RWPE2 (cell line): ENCODE data around the gene TULP4.

Experiments used
- ATAC-seq: fragments of 200-7000 bp; cut with Tn5 transposase; 3 replicates; pipeline ENCODE4 v1.9.1; 2021; ENCODE audit warnings: low read depth
- DNase-seq: peaks from one replicate; pipeline ENCODE4 v3.0.0-alpha.2; 2020; ENCODE audit warnings: low spot score
- H3K27ac ChIP-seq: fragments of 450-650 bp; 2 replicates; pipeline ENCODE4 v1.5.1; 2017; ENCODE audit warnings: mild to moderate bottlenecking; ENCODE audit not compliant: poor library complexity, severe bottlenecking
- H3K27me3 ChIP-seq: fragments of 250-450 bp; sonication (Bioruptor Pico); 2 replicates; pipeline ENCODE4 v1.5.1; 2021; ENCODE audit warnings: mild to moderate bottlenecking, moderate library complexity; ENCODE audit not compliant: insufficient read depth, poor library complexity, severe bottlenecking
- H3K36me3 ChIP-seq: fragments of 250-450 bp; sonication (Bioruptor Pico); 2 replicates; pipeline ENCODE4 v1.5.1; 2020; ENCODE audit warnings: low read depth, mild to moderate bottlenecking, moderate library complexity
- H3K4me1 ChIP-seq: fragments of 250-450 bp; sonication (Bioruptor Pico); 2 replicates; pipeline ENCODE4 v1.5.1; 2021; ENCODE audit warnings: mild to moderate bottlenecking, moderate library complexity; ENCODE audit not compliant: insufficient read depth, poor library complexity, severe bottlenecking
- H3K4me3 ChIP-seq: fragments of 250-450 bp; sonication (Bioruptor Pico); 2 replicates; pipeline ENCODE4 v1.5.1; 2021; ENCODE audit warnings: mild to moderate bottlenecking, moderate library complexity; ENCODE audit not compliant: severe bottlenecking
- H3K9me3 ChIP-seq: fragments of 250-450 bp; sonication (Bioruptor Pico); 2 replicates; pipeline ENCODE4 v1.5.1; 2021; ENCODE audit warnings: mild to moderate bottlenecking, moderate library complexity; ENCODE audit not compliant: severe bottlenecking
- TF ChIP-seq, protein P1 (sequence below): fragments of 450-650 bp; IDR thresholded peaks from one replicate; pipeline ENCODE4 v1.5.1; 2017; ENCODE audit warnings: mild to moderate bottlenecking, moderate library complexity; ENCODE audit not compliant: poor library complexity, severe bottlenecking

Gene TULP4

GRCh38 chr6:158501360-158502262 is 189.3 kb downstream of the TULP4 start:
- DNase-seq (no peak), ATAC-seq (no peak)
- TF ChIP-seq, protein P1, sequence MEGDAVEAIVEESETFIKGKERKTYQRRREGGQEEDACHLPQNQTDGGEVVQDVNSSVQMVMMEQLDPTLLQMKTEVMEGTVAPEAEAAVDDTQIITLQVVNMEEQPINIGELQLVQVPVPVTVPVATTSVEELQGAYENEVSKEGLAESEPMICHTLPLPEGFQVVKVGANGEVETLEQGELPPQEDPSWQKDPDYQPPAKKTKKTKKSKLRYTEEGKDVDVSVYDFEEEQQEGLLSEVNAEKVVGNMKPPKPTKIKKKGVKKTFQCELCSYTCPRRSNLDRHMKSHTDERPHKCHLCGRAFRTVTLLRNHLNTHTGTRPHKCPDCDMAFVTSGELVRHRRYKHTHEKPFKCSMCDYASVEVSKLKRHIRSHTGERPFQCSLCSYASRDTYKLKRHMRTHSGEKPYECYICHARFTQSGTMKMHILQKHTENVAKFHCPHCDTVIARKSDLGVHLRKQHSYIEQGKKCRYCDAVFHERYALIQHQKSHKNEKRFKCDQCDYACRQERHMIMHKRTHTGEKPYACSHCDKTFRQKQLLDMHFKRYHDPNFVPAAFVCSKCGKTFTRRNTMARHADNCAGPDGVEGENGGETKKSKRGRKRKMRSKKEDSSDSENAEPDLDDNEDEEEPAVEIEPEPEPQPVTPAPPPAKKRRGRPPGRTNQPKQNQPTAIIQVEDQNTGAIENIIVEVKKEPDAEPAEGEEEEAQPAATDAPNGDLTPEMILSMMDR, result no peak
- Histone ChIP-seq H3K36me3 (peaks cover 19% of the 10 kb centered on the region; the same call in 1 of the 2 replicates), H3K4me1 (peaks cover 8% of the 10 kb centered on the region), H3K9me3 (no peaks in the 10 kb centered on the region), H3K27me3 (no peaks in the 10 kb centered on the region), H3K4me3 (no peak overlapping the region), H3K27ac (no peak overlapping the region)

- no peaks in the 10 kb centered on the region for H3K27me3 ChIP-seq
- no peak for DNase-seq
Measured at GRCh38 chr6:158502263-158502950, 190.1 kb downstream of the TULP4 start.

DNA sequence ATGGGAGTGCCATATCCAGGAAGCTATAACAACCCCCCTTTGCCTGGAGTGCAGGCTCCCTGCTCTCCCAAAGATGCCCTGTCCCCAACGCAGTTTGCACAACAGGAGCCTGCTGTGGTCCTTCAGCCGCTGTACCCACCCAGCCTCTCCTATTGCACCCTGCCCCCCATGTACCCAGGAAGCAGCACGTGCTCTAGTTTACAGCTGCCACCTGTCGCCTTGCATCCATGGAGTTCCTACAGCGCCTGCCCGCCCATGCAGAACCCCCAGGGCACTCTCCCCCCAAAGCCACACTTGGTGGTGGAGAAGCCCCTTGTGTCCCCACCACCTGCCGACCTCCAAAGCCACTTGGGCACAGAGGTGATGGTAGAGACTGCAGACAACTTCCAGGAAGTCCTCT is 191.0 kb downstream of the TULP4 start:
- Histone ChIP-seq H3K4me1 (peaks cover 8% of the 10 kb centered on the region), H3K36me3 (peaks cover 16% of the 10 kb centered on the region; the same call in 1 of the 2 replicates), H3K27me3 (no peaks in the 10 kb centered on the region), H3K9me3 (no peaks in the 10 kb centered on the region), H3K4me3 (no peak overlapping the region), H3K27ac (no peak overlapping the region)
- DNase-seq (no peak), ATAC-seq (no peak)
- TF ChIP-seq, protein P1, result no peak

More at GRCh38 chr6:158502263-158502950, 190.1 kb downstream of the TULP4 start:
- H3K36me3 ChIP-seq, result peaks cover 20% of the 10 kb centered on the region; the same call in 1 of the 2 replicates
- ATAC-seq, result no peak
- H3K27ac ChIP-seq, result no peak overlapping the region
- H3K9me3 ChIP-seq, result no peaks in the 10 kb centered on the region
- TF ChIP-seq, protein P1, result no peak
- H3K4me3 ChIP-seq, result no peak overlapping the region
- peaks cover 8% of the 10 kb centered on the region for H3K4me1 ChIP-seq

GRCh38 chr6:158503846-158504245 is 191.6 kb downstream of the TULP4 start:
- TF ChIP-seq, protein P1, result no peak
- ATAC-seq, result no peak

More at GRCh38 chr6:158503846-158504245, 191.6 kb downstream of the TULP4 start:
- no peak for DNase-seq
- Histone ChIP-seq H3K4me3 (no peak overlapping the region), H3K4me1 (peaks cover 8% of the 10 kb centered on the region), H3K36me3 (peaks cover 10% of the 10 kb centered on the region; the same call in 1 of the 2 replicates), H3K27ac (no peak overlapping the region), H3K27me3 (no peaks in the 10 kb centered on the region), H3K9me3 (no peaks in the 10 kb centered on the region)
